HG03442 (cell line): ENCODE results near the gene CAMTA1.

ENCODE experiments used
- ATAC-seq: cut with Tn5 transposase; IDR thresholded peaks from one replicate; pipeline ENCODE4 v1.9.1; 2021; ENCODE audit warnings: mild to moderate bottlenecking, moderate library complexity; ENCODE audit not compliant: unreplicated experiment

CAMTA1 gene

DNA sequence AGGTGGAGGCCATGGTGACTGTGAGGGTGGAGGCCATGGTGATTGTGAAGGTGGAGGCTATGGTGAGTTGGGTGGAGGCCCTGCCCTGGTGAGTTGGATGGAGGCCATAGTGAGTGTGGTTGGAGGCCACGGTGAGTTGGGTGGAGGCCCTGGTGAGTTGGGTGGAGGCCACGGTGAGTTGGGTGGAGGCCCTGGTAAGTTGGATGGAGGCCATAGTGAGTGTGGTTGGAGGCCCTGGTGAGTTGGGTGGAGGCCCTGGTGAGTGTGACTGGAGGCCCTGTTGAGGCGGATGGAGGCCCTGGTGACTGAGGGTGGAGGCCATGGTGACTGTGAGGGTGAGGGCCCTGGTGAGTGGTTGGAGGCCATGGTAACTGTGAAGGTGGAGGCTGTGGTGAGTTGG, 860.9 kb downstream of the CAMTA1 start:
- no peak for ATAC-seq

DNA sequence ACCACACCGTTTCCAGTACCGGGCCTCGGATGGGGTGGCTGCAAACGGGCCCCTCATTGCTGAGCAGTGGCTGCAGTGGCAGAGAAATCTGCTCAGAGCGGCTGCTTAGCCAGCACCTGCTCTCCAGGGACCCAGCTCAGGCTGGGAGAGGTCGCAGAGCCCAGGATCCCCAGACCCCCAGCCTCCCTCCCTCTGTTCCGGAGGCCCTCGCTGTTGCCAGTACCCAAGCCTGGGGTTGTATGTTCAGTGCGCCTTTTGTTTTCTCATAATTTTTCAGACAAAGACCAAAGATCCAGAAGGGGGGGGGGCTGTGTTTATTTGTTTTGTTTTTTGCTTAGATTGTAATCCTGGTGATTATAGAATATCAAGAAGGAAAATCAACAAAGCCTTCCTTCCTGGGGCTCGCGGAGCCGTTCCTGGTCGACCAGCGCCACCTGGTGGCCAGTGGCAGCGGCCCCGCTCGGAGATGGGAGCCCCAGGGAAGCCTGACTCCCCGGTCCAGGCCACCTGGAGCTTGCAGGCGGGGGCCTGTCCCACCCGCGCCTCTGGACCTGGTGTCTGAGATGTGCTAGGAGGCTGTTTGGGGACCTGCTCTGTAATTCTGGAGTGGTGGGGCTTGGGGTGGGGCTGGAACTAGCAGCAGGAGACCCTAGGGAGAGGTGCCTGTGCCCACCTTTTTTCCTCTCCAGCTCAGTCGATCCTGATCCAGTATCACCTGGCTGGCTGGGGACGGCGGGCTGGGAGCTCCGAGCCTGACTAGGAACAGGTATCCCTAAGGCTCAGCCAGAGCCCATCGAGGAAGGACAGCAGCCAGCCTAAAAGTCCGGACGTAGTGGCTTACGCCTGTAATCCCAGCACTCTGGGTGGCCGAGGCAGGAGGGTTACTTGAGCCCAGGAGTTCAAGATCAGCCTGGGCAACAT, 862.0 kb downstream of the CAMTA1 start:
- no peak for ATAC-seq

DNA sequence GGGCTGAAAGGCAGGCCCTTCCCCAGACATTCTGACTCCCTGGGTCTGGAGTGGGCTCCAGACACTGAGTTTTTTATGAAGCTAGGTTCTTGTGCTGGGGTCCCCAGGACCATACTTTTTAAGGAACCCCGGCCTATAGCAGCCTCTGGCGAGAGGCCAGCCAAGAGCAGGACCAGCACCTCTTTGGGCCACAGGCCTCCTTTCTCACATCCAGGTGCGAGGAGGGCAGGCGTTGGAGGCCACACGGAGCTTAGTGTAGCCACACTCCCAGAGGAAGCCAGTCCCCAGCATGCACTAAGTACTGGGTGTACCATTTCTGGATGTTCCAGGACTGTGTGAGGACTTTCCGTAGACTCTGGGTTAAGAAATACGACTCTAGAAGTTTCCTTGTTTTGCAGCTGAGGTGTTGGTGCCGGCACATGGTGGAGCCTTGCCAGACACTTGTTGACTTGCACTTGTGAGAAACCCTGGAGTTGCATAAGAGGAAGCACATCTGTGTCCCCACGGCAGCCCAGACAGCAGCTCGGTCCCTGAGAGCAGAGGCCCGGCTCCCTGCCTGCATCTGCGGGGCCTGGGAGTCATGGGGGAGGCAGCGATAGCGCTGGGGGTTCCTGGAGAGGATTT, 863.6 kb downstream of the CAMTA1 start:
- no peak for ATAC-seq

DNA sequence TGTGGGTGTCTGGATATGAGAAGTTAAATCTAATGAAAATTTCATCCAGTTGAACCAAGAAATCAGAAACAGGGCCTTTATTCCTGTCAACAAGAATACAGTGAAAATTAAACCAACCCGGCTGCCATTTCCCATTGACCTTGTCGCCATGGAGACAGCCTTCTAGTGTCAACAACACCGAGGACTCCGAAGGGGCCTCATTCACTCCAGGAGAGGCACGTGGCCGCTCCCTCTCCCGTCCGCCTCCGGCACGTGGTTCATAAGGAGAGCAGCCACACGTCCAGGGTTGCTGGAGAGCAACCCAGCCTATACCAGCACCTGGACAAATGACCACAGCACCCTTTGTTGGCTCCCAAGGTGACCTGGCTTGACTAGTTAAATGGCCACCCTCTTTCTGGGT, 865.5 kb downstream of the CAMTA1 start:
- no peak for ATAC-seq

DNA sequence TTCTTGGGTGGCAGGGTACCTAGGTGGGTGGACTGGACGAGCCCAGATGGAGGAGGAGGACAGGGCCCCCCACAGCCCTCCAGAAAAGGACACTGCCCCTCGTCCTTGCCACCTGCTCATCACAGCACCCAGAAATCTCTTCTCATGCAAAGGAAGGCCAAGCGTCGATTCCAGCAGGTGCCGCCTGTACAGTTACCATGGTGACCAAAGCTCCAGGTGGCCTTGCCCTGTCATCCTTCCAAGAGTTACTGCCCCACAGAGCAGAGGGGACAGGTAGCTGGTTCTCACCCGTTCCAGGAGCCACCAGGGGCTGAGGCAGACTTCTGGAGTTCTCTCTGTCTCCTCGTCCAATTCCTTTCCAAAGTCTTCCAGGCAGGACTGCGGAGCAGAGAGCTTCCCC, 865.9 kb downstream of the CAMTA1 start:
- no peak for ATAC-seq

DNA sequence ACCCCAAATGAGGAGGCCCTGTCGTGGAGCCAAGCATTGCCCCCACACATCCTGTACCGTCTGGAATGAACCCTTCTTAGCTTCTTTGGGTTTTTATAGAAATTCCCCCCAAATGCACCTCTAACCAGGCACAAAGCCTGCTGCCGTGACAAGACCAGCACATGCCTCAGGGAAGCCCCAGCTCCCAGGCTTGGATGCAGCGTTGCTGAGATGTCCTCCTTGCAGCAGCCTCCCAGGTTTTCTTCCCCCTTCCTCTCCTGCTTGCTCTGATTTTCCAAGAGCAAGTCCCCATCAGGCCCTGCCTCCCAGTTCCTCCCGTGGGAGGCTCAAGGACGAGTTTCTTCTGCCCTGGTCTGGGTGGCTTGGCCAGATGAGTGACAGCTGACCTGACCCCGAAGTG, 866.8 kb downstream of the CAMTA1 start:
- no peak for ATAC-seq

DNA sequence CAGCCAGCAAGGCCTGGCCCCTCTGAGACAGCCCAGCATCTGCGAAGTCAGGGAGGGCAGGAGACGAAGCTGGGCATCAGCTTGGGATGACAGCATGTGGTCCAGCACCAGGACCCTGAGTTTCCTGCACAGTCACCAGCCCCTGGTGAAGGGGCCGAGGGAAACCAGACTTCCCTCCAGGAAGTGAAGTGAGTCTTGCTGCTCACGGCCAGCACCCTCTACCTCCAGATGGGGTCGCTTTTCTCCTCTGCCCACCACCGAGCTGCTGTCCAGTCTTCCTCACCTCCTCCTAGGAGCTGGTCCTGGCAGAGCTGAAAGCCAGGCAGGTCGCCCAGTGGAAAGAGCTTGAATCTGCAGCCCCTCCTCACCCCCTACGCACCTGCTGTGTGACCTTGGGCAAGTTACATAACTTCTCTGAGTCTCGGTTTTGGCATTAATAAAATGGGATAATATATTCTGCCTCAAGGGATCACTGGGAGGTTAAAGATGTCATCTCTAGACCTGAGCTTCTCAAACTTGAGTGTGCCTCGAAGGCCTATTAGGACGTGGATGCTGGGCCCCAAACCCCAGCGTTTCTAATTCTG, 867.4 kb downstream of the CAMTA1 start:
- no peak for ATAC-seq

DNA sequence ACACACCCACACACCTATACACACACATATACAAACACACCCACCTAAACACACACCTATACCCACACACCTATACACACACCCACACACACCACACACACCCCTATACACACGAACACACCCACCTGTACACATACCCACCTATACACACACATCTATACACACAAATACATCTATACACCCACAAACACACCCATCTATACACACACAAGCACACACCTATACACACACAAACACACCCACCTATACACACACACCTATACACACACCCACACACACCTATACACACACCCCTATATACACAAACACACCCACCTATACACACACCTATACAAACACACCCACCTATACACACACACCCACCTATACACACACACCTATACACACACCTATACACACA, 869.5 kb downstream of the CAMTA1 start:
- ATAC-seq: no peak

DNA sequence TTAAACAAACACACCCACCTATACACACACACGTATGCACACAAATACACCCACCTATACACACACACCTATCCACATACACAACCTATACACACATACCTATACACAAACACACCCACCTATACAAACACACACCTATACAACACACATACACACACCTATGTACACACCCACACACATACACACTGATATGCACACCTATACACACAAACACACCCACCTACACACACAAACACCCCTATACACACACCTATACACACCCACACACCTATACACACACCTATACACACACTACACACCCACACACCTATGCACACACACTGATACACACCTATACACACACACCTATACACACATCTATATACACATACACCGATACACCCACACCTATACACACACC, 870.1 kb downstream of the CAMTA1 start:
- no peak for ATAC-seq

DNA sequence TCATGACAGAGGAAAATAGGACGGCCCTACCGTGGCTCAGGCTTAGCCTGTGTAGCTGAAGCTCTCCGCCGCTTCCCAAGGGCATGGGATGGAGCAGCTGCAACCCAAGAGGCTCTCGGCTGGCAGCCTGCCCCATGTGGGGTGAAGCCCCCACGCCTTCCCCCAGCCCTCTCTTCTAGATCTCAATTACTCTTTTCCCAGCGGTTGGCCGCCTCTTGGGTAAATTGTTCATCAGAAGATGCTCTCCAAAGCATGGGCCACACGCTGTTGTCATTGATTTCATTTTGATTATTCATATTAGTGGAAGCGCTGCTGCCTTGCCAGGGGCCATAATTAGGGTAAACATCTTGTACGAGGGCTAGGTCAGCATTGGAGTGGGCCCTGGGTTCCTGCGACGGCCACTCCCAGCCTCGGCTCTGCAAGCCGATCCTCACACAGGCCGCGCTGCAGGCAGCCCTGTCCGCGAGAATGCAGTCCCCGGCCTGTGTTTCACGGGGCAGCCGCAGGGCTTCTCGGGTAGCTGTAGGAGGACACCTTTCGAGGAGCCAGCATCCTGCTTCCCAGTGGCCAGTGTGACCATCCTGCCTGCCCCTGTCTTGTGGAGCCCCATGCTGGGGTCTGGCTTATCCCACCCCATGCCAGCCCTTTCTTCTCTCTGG, 871.4 kb downstream of the CAMTA1 start:
- no peak for ATAC-seq

DNA sequence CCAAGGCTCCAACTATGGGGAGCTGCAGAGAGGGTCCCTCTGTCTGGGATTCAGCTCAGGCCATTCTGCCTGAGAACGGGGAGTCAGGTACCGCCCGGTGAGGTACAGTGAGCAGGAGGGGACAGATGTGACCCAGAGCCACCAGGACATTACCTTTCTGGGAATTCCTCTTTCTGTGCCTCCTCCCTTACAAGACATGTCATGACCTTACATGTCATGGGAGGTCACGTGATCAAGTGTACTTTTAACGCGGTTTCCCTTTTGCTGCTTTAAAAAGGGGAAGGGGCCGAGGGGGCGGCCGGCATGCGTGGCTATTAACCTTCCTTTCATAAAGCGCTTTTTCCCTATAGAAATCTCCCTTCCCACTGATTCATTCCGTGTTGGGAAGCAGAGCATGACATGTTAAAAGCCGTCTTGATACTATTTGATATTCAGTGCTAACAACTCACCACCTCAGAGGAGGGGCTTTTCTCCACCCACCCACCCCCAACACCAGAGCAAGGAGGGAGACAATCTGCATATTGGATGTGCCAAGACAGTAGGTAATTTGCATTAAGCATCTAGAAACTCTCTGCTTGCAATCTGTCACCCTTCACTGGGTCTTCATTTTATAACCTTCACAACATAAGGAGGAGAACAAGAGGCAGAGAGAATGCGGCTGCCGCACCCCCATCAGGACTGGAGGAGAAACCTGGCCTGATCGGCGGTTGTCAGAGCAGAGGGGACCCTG, 872.2 kb downstream of the CAMTA1 start:
- ATAC-seq: no peak

DNA sequence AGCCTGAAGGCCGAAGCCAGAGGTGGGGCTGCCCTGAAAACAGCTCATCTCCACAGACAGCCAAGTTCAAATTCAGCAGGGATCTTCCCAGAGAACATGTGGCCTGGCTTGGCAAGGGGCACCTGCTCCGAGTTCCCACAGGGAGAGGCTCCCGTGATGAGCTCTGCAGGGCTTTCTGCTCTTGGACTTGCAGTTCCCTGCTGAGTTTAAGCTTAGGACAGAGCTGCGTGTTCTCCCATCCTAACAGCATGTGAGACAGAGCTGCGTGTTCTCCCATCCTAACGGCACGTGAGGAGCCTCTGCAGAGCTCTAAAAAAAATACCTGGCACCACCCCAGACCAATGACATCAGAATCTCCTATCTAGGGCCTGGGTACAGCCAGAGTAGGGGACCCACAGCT, 872.8 kb downstream of the CAMTA1 start:
- ATAC-seq: no peak

DNA sequence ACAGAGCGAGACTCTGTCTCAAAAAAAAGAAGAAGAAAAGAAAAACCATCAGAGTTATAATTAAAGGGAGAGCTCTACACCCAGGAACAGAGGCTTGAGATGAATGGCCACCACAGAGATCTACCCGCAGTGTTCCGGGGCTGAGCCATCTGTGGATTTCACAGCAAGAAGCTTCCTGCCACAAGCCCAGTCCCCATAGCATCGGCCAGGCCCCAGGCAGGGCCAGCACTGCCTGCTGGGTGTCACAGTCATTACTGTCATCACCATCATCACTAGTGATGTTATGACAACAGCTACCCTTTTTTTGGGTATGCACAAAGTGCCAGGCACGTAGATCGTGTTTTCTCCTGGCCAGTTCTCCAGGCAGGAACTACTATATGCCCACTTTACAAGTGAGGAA, 874.3 kb downstream of the CAMTA1 start:
- ATAC-seq: no peak

DNA sequence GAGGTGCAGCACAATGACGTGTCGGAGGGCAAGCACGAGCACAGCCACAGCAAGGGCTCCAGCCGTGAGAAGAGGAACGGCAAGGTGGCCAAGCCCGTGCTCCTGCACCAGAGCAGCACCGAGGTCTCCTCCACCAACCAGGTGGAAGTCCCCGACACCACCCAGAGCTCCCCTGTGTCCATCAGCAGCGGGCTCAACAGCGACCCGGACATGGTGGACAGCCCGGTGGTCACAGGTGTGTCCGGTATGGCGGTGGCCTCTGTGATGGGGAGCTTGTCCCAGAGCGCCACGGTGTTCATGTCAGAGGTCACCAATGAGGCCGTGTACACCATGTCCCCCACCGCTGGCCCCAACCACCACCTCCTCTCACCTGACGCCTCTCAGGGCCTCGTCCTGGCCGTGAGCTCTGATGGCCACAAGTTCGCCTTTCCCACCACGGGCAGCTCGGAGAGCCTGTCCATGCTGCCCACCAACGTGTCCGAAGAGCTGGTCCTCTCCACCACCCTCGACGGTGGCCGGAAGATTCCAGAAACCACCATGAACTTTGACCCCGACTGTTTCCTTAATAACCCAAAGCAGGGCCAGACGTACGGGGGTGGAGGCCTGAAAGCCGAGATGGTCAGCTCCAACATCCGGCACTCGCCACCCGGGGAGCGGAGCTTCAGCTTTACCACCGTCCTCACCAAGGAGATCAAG, 878.3 kb downstream of the CAMTA1 start:
- ATAC-seq: no peak

DNA sequence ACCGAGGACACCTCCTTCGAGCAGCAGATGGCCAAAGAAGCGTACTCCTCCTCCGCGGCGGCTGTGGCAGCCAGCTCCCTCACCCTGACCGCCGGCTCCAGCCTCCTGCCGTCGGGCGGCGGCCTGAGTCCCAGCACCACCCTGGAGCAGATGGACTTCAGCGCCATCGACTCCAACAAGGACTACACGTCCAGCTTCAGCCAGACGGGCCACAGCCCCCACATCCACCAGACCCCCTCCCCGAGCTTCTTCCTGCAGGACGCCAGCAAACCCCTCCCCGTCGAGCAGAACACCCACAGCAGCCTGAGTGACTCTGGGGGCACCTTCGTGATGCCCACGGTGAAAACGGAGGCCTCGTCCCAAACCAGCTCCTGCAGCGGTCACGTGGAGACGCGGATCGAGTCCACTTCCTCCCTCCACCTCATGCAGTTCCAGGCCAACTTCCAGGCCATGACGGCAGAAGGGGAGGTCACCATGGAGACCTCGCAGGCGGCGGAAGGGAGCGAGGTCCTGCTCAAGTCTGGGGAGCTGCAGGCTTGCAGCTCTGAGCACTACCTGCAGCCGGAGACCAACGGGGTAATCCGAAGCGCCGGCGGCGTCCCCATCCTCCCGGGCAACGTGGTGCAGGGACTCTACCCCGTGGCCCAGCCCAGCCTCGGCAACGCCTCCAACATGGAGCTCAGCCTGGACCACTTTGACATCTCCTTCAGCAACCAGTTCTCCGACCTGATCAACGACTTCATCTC, 879.1 kb downstream of the CAMTA1 start:
- no peak for ATAC-seq

DNA sequence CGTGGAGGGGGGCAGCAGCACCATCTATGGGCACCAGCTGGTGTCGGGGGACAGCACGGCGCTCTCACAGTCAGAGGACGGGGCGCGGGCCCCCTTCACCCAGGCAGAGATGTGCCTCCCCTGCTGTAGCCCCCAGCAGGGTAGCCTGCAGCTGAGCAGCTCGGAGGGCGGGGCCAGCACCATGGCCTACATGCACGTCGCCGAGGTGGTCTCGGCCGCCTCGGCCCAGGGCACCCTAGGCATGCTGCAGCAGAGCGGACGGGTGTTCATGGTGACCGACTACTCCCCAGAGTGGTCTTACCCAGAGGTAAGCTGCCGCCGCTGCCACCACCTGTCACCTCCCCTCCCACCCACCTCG, 879.6 kb downstream of the CAMTA1 start:
- no peak for ATAC-seq

DNA sequence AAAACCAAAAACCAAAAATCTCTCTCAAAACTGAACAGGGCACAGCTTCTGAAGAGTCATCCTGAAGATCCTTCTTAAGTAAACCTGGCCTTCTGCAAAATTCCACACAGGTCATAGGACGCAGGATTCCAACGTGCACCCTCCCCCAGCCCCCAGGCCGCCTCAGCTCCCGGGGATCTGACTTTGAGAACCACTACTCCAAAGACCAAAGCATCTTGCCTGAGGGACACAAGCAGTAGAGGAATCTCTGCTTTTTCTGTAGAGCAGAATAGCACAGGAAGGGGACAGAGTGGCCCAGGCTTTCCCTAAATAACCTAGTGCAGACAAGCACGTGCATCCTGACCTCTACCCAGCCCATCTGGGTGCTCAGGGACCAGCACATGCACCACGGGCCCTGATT, 881.0 kb downstream of the CAMTA1 start:
- no peak for ATAC-seq

DNA sequence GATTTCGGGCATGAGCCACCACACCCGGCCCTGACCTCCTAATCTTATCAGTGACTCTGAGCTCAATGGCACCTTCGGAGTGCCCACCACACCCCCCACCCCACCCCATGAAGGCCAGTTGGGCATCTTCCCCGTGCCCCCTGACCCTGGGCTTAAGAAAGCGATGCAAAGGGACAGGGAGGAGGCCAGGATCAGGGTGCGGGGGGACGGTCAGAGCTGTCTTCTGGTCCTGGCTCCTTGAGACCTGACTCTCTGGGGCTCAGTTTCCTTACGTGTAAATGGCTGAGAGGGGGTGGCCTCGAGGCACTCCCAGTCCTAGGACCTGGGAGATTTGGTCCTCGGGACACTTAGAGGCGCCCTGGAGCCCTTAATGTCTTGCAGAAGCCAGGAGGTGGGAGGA, 881.9 kb downstream of the CAMTA1 start:
- ATAC-seq: no peak

DNA sequence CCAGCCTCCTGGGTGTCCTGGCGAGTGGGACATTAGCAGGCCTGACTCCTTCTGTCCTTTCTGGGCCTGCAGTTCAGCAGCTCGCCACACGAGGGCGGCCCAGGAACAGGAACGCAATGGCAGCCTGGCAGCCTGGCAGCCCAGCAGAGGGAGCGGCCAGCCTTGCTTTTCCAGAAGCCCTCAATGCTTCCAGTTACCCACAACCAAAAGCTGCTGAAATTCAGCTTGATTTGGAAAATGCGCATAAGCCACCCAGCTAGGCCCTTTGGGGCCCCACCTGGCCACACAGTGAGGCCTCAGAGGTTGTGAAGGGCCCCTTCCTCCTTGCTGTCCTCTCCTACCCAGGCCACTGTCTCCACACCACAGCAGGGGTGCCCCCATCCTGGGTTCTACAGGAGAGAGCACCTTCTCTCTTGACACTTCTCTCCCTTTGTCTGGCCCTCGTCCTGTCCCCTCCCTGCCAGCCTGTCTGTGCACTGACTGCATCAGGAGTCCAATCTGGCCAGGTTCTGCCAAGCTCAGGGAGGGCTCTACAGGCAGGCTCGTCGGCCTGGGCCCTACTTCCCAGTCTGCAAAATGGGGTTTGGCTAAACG, 882.5 kb downstream of the CAMTA1 start:
- ATAC-seq: no peak
